Endothelial cell (in vitro differentiated cells): ENCODE measurements around the gene GBA2. TPM values are rescaled to one million over a fixed set of nuclear protein-coding genes. Genes with fewer than 3 reads are reported as not detected.

Source experiments
- DNase-seq: peaks from one replicate; pipeline ENCODE4 v3.0.0; 2021; ENCODE audit warnings: low spot score
- H3K27ac Mint-ChIP-seq: one replicate; pipeline ENCODE4 v1.8.0; 2021; ENCODE audit warnings: mixed read lengths, inconsistent platforms; ENCODE audit not compliant: unreplicated experiment
- H3K27me3 Mint-ChIP-seq: one replicate; pipeline ENCODE4 v1.8.0; 2021; ENCODE audit warnings: mild to moderate bottlenecking, moderate library complexity, mixed read lengths, inconsistent platforms; ENCODE audit not compliant: unreplicated experiment
- H3K36me3 Mint-ChIP-seq: one replicate; pipeline ENCODE4 v1.8.0; 2021; ENCODE audit warnings: mild to moderate bottlenecking, low read depth, mixed read lengths, inconsistent platforms; ENCODE audit not compliant: unreplicated experiment
- H3K4me1 Mint-ChIP-seq: one replicate; pipeline ENCODE4 v1.8.0; 2021; ENCODE audit warnings: mild to moderate bottlenecking, mixed read lengths, inconsistent platforms; ENCODE audit not compliant: unreplicated experiment
- H3K4me3 Mint-ChIP-seq: one replicate; pipeline ENCODE4 v1.8.0; 2021; ENCODE audit warnings: mild to moderate bottlenecking, mixed read lengths, inconsistent platforms; ENCODE audit not compliant: unreplicated experiment
- H3K9me3 Mint-ChIP-seq: one replicate; pipeline ENCODE4 v1.8.0; 2021; ENCODE audit warnings: mixed read lengths, inconsistent platforms; ENCODE audit not compliant: unreplicated experiment
- CTCF ChIP-seq: fragments of 200-600 bp; sonication (generic); IDR thresholded peaks from one replicate; pipeline ENCODE4 v1.5.0; 2021; ENCODE audit warnings: antibody characterized with exemption; ENCODE audit not compliant: unreplicated experiment
- total RNA-seq: library from RNA; stranded (reverse); fragmentation: NEBNext Ultra II Directional; extraction: Animal tissue kit (Norgen Biotek cat#: 25700); gene quantifications from one replicate; pipeline ENCODE4 v1.2.1, GENCODE V29; 2021; ENCODE audit not compliant: unreplicated experiment

GBA2 gene
- total RNA-seq, 1 donor from 2014 or later: 200 TPM

- DNase-seq: peak; percentile 17
- Mint-ChIP-seq H3K27ac (peak overlapping the region; percentile 32), H3K36me3 (peaks cover 21% of the 10 kb centered on the region), H3K9me3 (no peaks in the 10 kb centered on the region), H3K27me3 (peaks cover 16% of the 10 kb centered on the region), H3K4me3 (peak overlapping the region; percentile 93), H3K4me1 (peaks cover 24% of the 10 kb centered on the region)
- no peak for TF ChIP-seq CTCF
Measured at GRCh38 chr9:35691757-35692301, 57.2 kb downstream of the GBA2 start.

GRCh38 chr9:35691334-35691650 lies 57.7 kb downstream of the GBA2 start:
- peak overlapping the region; percentile 93 for H3K4me3 Mint-ChIP-seq
- TF ChIP-seq CTCF: no peak
- H3K4me1 Mint-ChIP-seq: peaks cover 26% of the 10 kb centered on the region
- peaks cover 16% of the 10 kb centered on the region for H3K36me3 Mint-ChIP-seq
- H3K27me3 Mint-ChIP-seq: peaks cover 14% of the 10 kb centered on the region
- H3K27ac Mint-ChIP-seq: peak overlapping the region; percentile 95
- H3K9me3 Mint-ChIP-seq: no peaks in the 10 kb centered on the region
- DNase-seq: no peak

GRCh38 chr9:35690614-35691333 lies 58.3 kb downstream of the GBA2 start:
- peak; percentile 76 for DNase-seq
- Mint-ChIP-seq H3K4me1 (peaks cover 26% of the 10 kb centered on the region), H3K27ac (peak overlapping the region; percentile 95), H3K4me3 (peak overlapping the region; percentile 93), H3K9me3 (no peaks in the 10 kb centered on the region), H3K27me3 (peaks cover 14% of the 10 kb centered on the region), H3K36me3 (peaks cover 14% of the 10 kb centered on the region)
- TF ChIP-seq CTCF: no peak

- Mint-ChIP-seq H3K27me3 (peaks cover 14% of the 10 kb centered on the region), H3K36me3 (peaks cover 14% of the 10 kb centered on the region), H3K4me3 (peak overlapping the region; percentile 87), H3K4me1 (peaks cover 26% of the 10 kb centered on the region), H3K27ac (no peak overlapping the region), H3K9me3 (no peaks in the 10 kb centered on the region)
- TF ChIP-seq CTCF: no peak
- no peak for DNase-seq
Measured at GRCh38 chr9:35690294-35690613, 58.8 kb downstream of the GBA2 start.

- Mint-ChIP-seq H3K27ac (peak within 1 kb of the TSS; percentile 95), H3K4me1 (peaks cover 26% of the 10 kb centered on the region), H3K27me3 (peaks cover 14% of the 10 kb centered on the region), H3K4me3 (peak within 1 kb of the TSS; percentile 93), H3K36me3 (peaks cover 14% of the 10 kb centered on the region), H3K9me3 (no peaks in the 10 kb centered on the region)
- DNase-seq: peak; percentile 76
- TF ChIP-seq CTCF: no peak
Measured at GRCh38 chr9:35689542-35690293, 59.3 kb downstream of the GBA2 start, which contains the start of gene TPM2. TPM2 (minus strand) TSS chr9:35689925; CDS start chr9:35689817, 108 bp downstream.
